HL-60 (cell line): Measurements from ENCODE around the gene USP3.

ENCODE experiments used
- TF ChIP-seq, protein P1 (sequence below): IDR thresholded peaks from one replicate; pipeline ENCODE4 v1.5.1; 2011; ENCODE audit warnings: low read length, control low read depth, inconsistent platforms; ENCODE audit not compliant: insufficient read depth
- TF ChIP-seq, protein P2 (sequence below): IDR thresholded peaks from 2 replicates; pipeline ENCODE4 v1.6.1; 2012; ENCODE audit warnings: low read depth; ENCODE audit not compliant: insufficient replicate concordance

GRCh38 chr15:63634154-63634553 is 129.8 kb downstream of the USP3 start:
- TF ChIP-seq, protein P1, sequence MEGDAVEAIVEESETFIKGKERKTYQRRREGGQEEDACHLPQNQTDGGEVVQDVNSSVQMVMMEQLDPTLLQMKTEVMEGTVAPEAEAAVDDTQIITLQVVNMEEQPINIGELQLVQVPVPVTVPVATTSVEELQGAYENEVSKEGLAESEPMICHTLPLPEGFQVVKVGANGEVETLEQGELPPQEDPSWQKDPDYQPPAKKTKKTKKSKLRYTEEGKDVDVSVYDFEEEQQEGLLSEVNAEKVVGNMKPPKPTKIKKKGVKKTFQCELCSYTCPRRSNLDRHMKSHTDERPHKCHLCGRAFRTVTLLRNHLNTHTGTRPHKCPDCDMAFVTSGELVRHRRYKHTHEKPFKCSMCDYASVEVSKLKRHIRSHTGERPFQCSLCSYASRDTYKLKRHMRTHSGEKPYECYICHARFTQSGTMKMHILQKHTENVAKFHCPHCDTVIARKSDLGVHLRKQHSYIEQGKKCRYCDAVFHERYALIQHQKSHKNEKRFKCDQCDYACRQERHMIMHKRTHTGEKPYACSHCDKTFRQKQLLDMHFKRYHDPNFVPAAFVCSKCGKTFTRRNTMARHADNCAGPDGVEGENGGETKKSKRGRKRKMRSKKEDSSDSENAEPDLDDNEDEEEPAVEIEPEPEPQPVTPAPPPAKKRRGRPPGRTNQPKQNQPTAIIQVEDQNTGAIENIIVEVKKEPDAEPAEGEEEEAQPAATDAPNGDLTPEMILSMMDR = no peak
- TF ChIP-seq, protein P2, sequence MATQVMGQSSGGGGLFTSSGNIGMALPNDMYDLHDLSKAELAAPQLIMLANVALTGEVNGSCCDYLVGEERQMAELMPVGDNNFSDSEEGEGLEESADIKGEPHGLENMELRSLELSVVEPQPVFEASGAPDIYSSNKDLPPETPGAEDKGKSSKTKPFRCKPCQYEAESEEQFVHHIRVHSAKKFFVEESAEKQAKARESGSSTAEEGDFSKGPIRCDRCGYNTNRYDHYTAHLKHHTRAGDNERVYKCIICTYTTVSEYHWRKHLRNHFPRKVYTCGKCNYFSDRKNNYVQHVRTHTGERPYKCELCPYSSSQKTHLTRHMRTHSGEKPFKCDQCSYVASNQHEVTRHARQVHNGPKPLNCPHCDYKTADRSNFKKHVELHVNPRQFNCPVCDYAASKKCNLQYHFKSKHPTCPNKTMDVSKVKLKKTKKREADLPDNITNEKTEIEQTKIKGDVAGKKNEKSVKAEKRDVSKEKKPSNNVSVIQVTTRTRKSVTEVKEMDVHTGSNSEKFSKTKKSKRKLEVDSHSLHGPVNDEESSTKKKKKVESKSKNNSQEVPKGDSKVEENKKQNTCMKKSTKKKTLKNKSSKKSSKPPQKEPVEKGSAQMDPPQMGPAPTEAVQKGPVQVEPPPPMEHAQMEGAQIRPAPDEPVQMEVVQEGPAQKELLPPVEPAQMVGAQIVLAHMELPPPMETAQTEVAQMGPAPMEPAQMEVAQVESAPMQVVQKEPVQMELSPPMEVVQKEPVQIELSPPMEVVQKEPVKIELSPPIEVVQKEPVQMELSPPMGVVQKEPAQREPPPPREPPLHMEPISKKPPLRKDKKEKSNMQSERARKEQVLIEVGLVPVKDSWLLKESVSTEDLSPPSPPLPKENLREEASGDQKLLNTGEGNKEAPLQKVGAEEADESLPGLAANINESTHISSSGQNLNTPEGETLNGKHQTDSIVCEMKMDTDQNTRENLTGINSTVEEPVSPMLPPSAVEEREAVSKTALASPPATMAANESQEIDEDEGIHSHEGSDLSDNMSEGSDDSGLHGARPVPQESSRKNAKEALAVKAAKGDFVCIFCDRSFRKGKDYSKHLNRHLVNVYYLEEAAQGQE = no peak
